ENCODE measurements around the gene SIGLEC5. TPM values are rescaled to one million over a fixed set of nuclear protein-coding genes. Genes with fewer than 3 reads are reported as not detected.

The SIGLEC5 gene
- total RNA-seq, 2 donors from 2014 or later: not detected

- Histone ChIP-seq H3K9me3 (ENCODE audit: control insufficient read depth, low read length) (peaks cover 11% of the 10 kb centered on the region), H3K9ac (ENCODE audit: extremely low read depth, low read length, poor library complexity, severe bottlenecking) (no peak overlapping the region), H3K27ac (ENCODE audit: low read depth, low read length) (no peak overlapping the region), H3K36me3 (ENCODE audit: control insufficient read depth, insufficient read depth, low read length) (peaks cover 19% of the 10 kb centered on the region), H3K4me1 (ENCODE audit: control insufficient read depth, insufficient read depth, low read length) (no peaks in the 10 kb centered on the region), H3K27me3 (ENCODE audit: control insufficient read depth, insufficient read depth, low read length, poor library complexity, severe bottlenecking) (peaks cover 11% of the 10 kb centered on the region), H3K4me3 (ENCODE audit: low read length) (no peak overlapping the region)
- Mint-ChIP-seq H3K9me3 (peaks cover 11% of the 10 kb centered on the region), H3K36me3 (ENCODE audit: low read depth) (peaks cover 16% of the 10 kb centered on the region), H3K4me1 (peaks cover 13% of the 10 kb centered on the region), H3K27me3 (ENCODE audit: insufficient read depth) (peaks cover 7% of the 10 kb centered on the region), H3K27ac (no peak overlapping the region), H3K4me3 (no peak overlapping the region)
- 50% methylated on average over 1 of the region's 1 CpG; no CpG with 5 or more reads in 1 of the 2 experiments for WGBS, 2 experiments (ENCODE audit: insufficient coverage in 1 of 2, insufficient read length in 1 of 2)
- DNase-seq: no peak
- no peak for TF ChIP-seq CTCF (conservative IDR thresholded peaks at IDR 0.05)
Observed at GRCh38 chr19:51592521-51592920, 37.7 kb downstream of the SIGLEC5 start.

GRCh38 chr19:51590441-51590840, 39.8 kb downstream of the SIGLEC5 start:
- Histone ChIP-seq H3K9me3 (ENCODE audit: control insufficient read depth, low read length) (peaks cover 30% of the 10 kb centered on the region), H3K36me3 (ENCODE audit: control insufficient read depth, insufficient read depth, low read length) (peaks cover 38% of the 10 kb centered on the region), H3K4me3 (ENCODE audit: low read length) (no peak overlapping the region), H3K4me1 (ENCODE audit: control insufficient read depth, insufficient read depth, low read length) (no peaks in the 10 kb centered on the region), H3K27ac (ENCODE audit: low read depth, low read length) (no peak overlapping the region), H3K27me3 (ENCODE audit: control insufficient read depth, insufficient read depth, low read length, poor library complexity, severe bottlenecking) (no peaks in the 10 kb centered on the region), H3K9ac (ENCODE audit: extremely low read depth, low read length, poor library complexity, severe bottlenecking) (no peak overlapping the region)
- H3K4me1 Mint-ChIP-seq: peaks cover 13% of the 10 kb centered on the region
- peaks cover 2% of the 10 kb centered on the region for H3K27me3 Mint-ChIP-seq (ENCODE audit: insufficient read depth)
- no peak overlapping the region for H3K4me3 Mint-ChIP-seq
- no peak overlapping the region for H3K27ac Mint-ChIP-seq
- WGBS, 2 experiments (ENCODE audit: insufficient coverage in 1 of 2, insufficient read length in 1 of 2): 97 to 100% methylated on average over 1 to 3 of the region's 3 CpGs
- H3K9me3 Mint-ChIP-seq: peaks cover 32% of the 10 kb centered on the region
- peaks cover 36% of the 10 kb centered on the region for H3K36me3 Mint-ChIP-seq (ENCODE audit: low read depth)
- no peak for DNase-seq
- no peak for TF ChIP-seq CTCF (conservative IDR thresholded peaks at IDR 0.05)

GRCh38 chr19:51589511-51589910, 40.7 kb downstream of the SIGLEC5 start:
- 89 to 100% methylated on average over 2 of the region's 2 CpGs for WGBS, 2 experiments (ENCODE audit: insufficient coverage in 1 of 2, insufficient read length in 1 of 2)
- no peak for TF ChIP-seq CTCF (conservative IDR thresholded peaks at IDR 0.05)
- peaks cover 45% of the 10 kb centered on the region for H3K36me3 Mint-ChIP-seq (ENCODE audit: low read depth)
- H3K27ac Mint-ChIP-seq: no peak overlapping the region
- Histone ChIP-seq H3K4me1 (ENCODE audit: control insufficient read depth, insufficient read depth, low read length) (no peaks in the 10 kb centered on the region), H3K9ac (ENCODE audit: extremely low read depth, low read length, poor library complexity, severe bottlenecking) (no peak overlapping the region), H3K9me3 (ENCODE audit: control insufficient read depth, low read length) (peaks cover 37% of the 10 kb centered on the region), H3K36me3 (ENCODE audit: control insufficient read depth, insufficient read depth, low read length) (peaks cover 48% of the 10 kb centered on the region), H3K27ac (ENCODE audit: low read depth, low read length) (no peak overlapping the region), H3K4me3 (ENCODE audit: low read length) (no peak overlapping the region), H3K27me3 (ENCODE audit: control insufficient read depth, insufficient read depth, low read length, poor library complexity, severe bottlenecking) (no peaks in the 10 kb centered on the region)
- no peak for DNase-seq
- H3K4me1 Mint-ChIP-seq: peaks cover 7% of the 10 kb centered on the region
- H3K9me3 Mint-ChIP-seq: peaks cover 40% of the 10 kb centered on the region
- H3K27me3 Mint-ChIP-seq (ENCODE audit: insufficient read depth): peaks cover 2% of the 10 kb centered on the region
- H3K4me3 Mint-ChIP-seq: no peak overlapping the region

All from endodermal cell (in vitro differentiated cells).